Neural crest cell (in vitro differentiated cells): ENCODE measurements around the gene SLC22A31. TPM values are rescaled to one million over a fixed set of nuclear protein-coding genes. Genes with fewer than 3 reads are reported as not detected.

ENCODE experiments used
- DNase-seq: peaks from one replicate; pipeline ENCODE4 v3.0.0; 2021; ENCODE audit warnings: low read depth, mixed read lengths, low spot score
- H3K27ac Mint-ChIP-seq: one replicate; pipeline ENCODE4 v1.8.0; 2021; ENCODE audit warnings: mild to moderate bottlenecking, mixed read lengths; ENCODE audit not compliant: unreplicated experiment
- H3K27me3 Mint-ChIP-seq: 2 replicates; pipeline ENCODE4 v1.8.0; 2021; ENCODE audit warnings: low read depth, mild to moderate bottlenecking, mixed read lengths
- H3K36me3 Mint-ChIP-seq: 2 replicates; pipeline ENCODE4 v1.8.0; 2021; ENCODE audit warnings: low read depth, mild to moderate bottlenecking, mixed read lengths
- H3K4me1 Mint-ChIP-seq: 2 replicates; pipeline ENCODE4 v1.8.0; 2021; ENCODE audit warnings: mixed read lengths
- H3K4me3 Mint-ChIP-seq: one replicate; pipeline ENCODE4 v1.8.0; 2021; ENCODE audit warnings: mild to moderate bottlenecking, mixed read lengths
- H3K9me3 Mint-ChIP-seq: 2 replicates; pipeline ENCODE4 v1.8.0; 2021; ENCODE audit warnings: mixed read lengths
- total RNA-seq: library from RNA; stranded (reverse); gene quantifications from 2 replicates; pipeline ENCODE4 v1.2.1, GENCODE V29; 2021
- TF ChIP-seq, protein P1 (sequence below): fragments of 200-600 bp; sonication (generic); conservative IDR thresholded peaks from 2 replicates; pipeline ENCODE4 v1.5.0; 2021; ENCODE audit warnings: antibody characterized with exemption, mild to moderate bottlenecking

Gene SLC22A31
- total RNA-seq, 1 donor from 2014 or later = 1.4 TPM

DNA sequence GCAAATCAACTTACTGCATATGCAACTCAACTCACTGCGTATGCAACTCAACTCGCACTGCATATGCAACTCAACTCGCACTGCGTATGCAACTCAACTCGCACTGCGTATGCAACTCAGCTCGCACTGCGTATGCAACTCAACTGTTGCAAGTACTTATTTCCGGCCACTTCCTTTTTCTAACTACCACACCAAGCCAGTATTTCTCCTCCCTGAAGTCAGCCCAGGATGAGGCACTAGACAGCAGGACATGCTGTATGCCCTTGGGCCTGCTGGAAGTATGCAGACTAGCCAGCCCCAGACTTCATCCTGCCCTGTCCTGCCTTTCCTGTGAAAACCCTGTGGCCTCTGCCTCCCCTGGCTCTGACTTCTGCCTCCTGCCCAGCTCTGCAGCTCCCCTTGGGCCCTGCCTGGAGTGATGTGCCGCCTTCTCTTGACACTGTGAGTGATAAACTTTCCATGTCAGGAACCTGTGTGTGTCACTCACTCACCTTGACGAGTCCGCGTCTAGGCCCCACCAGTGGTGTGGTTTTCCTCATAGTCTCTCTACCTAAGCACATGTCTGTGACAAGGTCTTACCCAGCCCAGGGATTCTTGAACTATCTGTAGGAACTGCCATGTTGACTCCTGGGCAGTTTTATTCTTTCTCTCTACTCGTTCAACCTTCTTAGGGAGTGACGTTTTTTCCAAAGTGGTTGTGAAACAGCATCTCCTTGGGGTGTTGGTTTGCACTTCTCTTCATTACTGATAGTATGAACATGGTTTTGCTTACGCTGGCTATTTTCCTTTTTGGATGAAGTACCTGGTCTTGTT is 33.5 kb upstream of the SLC22A31 start:
- TF ChIP-seq, protein P1, sequence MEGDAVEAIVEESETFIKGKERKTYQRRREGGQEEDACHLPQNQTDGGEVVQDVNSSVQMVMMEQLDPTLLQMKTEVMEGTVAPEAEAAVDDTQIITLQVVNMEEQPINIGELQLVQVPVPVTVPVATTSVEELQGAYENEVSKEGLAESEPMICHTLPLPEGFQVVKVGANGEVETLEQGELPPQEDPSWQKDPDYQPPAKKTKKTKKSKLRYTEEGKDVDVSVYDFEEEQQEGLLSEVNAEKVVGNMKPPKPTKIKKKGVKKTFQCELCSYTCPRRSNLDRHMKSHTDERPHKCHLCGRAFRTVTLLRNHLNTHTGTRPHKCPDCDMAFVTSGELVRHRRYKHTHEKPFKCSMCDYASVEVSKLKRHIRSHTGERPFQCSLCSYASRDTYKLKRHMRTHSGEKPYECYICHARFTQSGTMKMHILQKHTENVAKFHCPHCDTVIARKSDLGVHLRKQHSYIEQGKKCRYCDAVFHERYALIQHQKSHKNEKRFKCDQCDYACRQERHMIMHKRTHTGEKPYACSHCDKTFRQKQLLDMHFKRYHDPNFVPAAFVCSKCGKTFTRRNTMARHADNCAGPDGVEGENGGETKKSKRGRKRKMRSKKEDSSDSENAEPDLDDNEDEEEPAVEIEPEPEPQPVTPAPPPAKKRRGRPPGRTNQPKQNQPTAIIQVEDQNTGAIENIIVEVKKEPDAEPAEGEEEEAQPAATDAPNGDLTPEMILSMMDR = no peak
- no peak for DNase-seq
- Mint-ChIP-seq H3K36me3 (peaks cover 32% of the 10 kb centered on the region), H3K9me3 (peaks cover under 1% of the 10 kb centered on the region), H3K4me3 (no peak overlapping the region), H3K27me3 (no peaks in the 10 kb centered on the region), H3K27ac (no peak overlapping the region), H3K4me1 (no peaks in the 10 kb centered on the region)

DNA sequence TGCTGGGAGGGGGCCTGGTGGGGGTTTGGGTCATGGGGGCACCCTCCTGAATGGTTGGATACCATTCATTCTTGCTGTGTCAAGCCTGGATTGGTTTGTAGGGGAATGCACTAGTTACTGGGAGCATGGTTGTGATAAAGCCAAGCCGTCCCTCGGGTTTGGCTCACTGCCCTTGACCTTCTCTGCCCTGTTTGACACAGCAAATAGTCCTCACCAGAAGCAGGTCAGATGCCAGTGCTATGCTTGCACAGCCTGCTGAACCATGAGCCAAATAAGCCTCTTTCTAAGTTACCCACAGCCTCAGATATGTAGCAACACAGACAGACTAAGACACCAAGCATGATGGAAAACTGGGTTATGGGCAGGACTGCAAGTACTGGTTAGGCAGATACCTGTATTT is 31.8 kb upstream of the SLC22A31 start:
- H3K4me1 Mint-ChIP-seq = no peaks in the 10 kb centered on the region
- no peaks in the 10 kb centered on the region for H3K27me3 Mint-ChIP-seq
- H3K27ac Mint-ChIP-seq = no peak overlapping the region
- no peak overlapping the region for H3K4me3 Mint-ChIP-seq
- peaks cover 4% of the 10 kb centered on the region for H3K9me3 Mint-ChIP-seq
- H3K36me3 Mint-ChIP-seq = peaks cover 49% of the 10 kb centered on the region
- TF ChIP-seq, protein P1 = no peak
- no peak for DNase-seq

DNA sequence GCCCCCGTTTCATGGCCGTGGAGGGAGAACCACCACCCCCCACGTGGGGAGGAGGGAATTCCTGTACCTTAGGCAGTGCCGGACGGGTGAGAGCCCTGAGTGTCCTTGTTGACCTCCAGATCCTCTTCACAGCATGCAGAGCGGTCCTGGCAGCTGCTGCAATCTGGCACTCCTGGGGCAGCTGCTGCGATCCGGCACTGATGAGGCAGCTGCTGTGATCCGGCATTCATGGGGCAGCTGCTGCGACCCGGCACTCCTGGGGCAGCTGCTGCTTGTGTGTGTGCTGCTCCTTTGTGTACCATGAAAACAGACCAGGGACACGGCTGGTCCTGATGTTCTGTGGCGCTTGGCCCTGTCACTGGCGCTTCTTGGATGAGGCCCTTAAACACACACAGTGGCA is 29.9 kb upstream of the SLC22A31 start:
- Mint-ChIP-seq H3K27ac (no peak overlapping the region), H3K9me3 (peaks cover 4% of the 10 kb centered on the region), H3K4me1 (no peaks in the 10 kb centered on the region), H3K36me3 (peaks cover 61% of the 10 kb centered on the region), H3K27me3 (no peaks in the 10 kb centered on the region), H3K4me3 (no peak overlapping the region)
- DNase-seq = no peak
- TF ChIP-seq, protein P1 = no peak

DNA sequence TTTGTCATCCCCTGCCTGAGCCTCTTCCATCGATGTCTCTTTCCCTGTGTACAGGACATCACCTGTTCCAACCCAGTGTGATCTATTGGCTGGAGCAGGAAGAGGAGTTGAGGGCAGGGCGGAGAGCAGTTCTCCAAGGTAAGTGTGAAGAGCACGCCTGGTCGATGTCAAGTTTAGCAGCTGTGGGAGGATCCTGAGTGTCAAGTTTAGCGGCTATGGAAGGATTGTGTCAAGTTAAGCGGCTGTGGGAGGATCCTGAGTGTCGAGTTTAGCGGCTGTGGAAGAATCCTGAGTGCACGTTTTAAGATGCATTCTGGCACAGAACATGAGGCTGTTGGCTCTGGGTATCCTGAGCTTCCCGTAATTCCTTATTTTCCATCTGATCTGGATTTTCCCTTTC is 24.3 kb upstream of the SLC22A31 start:
- Mint-ChIP-seq H3K36me3 (peaks cover 44% of the 10 kb centered on the region), H3K4me3 (no peak overlapping the region), H3K27me3 (no peaks in the 10 kb centered on the region), H3K4me1 (no peaks in the 10 kb centered on the region), H3K27ac (no peak overlapping the region), H3K9me3 (peaks cover 4% of the 10 kb centered on the region)
- no peak for DNase-seq
- TF ChIP-seq, protein P1 = no peak

DNA sequence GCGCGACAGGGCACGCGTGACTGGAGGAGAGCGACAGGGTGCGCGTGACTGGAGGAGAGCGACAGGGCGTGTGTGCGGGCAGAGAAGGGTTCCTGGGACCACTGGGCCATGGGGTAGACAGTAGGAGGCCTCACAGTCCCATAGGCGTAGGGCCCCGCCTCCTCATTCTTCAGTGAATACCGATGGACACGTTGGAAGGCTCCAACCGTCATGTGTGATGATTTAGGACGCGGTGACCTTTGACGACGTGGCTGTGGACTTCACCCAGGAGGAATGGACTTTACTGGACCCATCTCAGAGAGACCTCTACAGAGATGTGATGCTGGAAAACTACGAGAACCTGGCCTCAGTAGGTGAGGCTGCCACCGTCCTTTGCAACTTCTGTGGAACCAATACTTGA is 22.6 kb upstream of the SLC22A31 start:
- Mint-ChIP-seq H3K9me3 (no peaks in the 10 kb centered on the region), H3K4me3 (no peak overlapping the region), H3K27me3 (no peaks in the 10 kb centered on the region), H3K36me3 (peaks cover 30% of the 10 kb centered on the region), H3K4me1 (peaks cover 7% of the 10 kb centered on the region), H3K27ac (no peak overlapping the region)
- TF ChIP-seq, protein P1 = no peak
- no peak for DNase-seq
